SH-SY5Y (cell line): ENCODE measurements around the gene DMGDH.

Experiments
- GATA2 ChIP-seq: IDR thresholded peaks from 2 replicates; pipeline ENCODE4 v1.6.1; 2011; ENCODE audit warnings: mild to moderate bottlenecking, low read depth, low read length
- GATA3 ChIP-seq: IDR thresholded peaks from 2 replicates; pipeline ENCODE4 v1.6.1; 2011; ENCODE audit warnings: low read depth, mild to moderate bottlenecking, low read length, moderate library complexity

DNA sequence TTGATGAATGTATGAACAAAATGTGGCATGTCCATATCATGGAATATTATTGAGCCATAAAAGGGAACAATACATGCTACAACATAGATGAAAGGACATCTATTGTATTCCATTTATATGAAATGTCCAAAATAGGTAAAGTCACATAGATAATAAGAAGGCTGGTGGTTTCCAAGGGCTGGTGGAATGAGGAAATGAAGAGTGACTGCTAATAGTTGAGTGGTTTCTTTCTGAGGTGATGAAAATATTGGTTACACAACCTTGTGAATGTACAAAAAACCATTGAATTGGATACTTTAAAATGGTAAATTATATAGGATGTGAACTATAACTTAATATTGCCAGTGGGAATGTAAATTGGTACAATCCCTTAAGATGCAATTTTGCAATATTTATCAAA lies 89.6 kb downstream of the DMGDH start:
- TF ChIP-seq GATA2 (no peak), GATA3 (no peak)
